CD8-positive, alpha-beta memory T cell (primary cell): ENCODE results near the gene TYMS. TPM values are rescaled to one million over a fixed set of nuclear protein-coding genes. Genes with fewer than 3 reads are reported as not detected.

Source experiments
- CTCF ChIA-PET: fragments of 350-600 bp; sonication (Branson Sonifier 250); formaldehyde crosslinking; loops from one replicate; lab custom pipeline; 2021; ENCODE audit warnings: antibody characterized with exemption; lab: Charles Lee
- POLR2A ChIA-PET: fragments of 350-600 bp; sonication (Branson Sonifier 250); formaldehyde crosslinking; loops from one replicate; lab custom pipeline; 2021; ENCODE audit warnings: antibody characterized with exemption; lab: Charles Lee
- DNase-seq, 5 donors: peaks; one replicate each; pipeline versions ENCODE4 v3.0.0 to v3.0.0-alpha.2; 2020 to 2022; ENCODE audit warnings: mixed read lengths in 1 of 5
- H3K27ac ChIP-seq: one replicate; pipeline ENCODE4 v1.7.0; 2013; ENCODE audit warnings: low read depth, mild to moderate bottlenecking, low read length, moderate library complexity
- H3K27me3 ChIP-seq: 2 replicates; pipeline ENCODE4 v1.7.0; 2013; ENCODE audit warnings: low read length, mild to moderate bottlenecking; ENCODE audit not compliant: insufficient read depth, poor library complexity, severe bottlenecking
- H3K36me3 ChIP-seq: 2 replicates; pipeline ENCODE4 v1.7.0; 2013; ENCODE audit warnings: mild to moderate bottlenecking, low read length, moderate library complexity; ENCODE audit not compliant: insufficient read depth
- H3K4me1 ChIP-seq: 2 replicates; pipeline ENCODE4 v1.7.0; 2013; ENCODE audit warnings: mild to moderate bottlenecking, low read length, moderate library complexity; ENCODE audit not compliant: insufficient read depth
- H3K4me3 ChIP-seq: 2 replicates; pipeline ENCODE4 v1.7.0; 2013; ENCODE audit warnings: mild to moderate bottlenecking, low read length
- H3K9me3 ChIP-seq: 2 replicates; pipeline ENCODE4 v1.7.0; 2013; ENCODE audit warnings: mild to moderate bottlenecking, low read length
- H3K27ac Mint-ChIP-seq, 8 donors: one replicate each; pipeline ENCODE4 v1.8.0; 2020 to 2021; ENCODE audit warnings: mixed read lengths in 8 of 8, mild to moderate bottlenecking in 6 of 8, inconsistent platforms in 3 of 8, moderate library complexity in 3 of 8
- H3K27me3 Mint-ChIP-seq, 2 donors: one replicate each; pipeline ENCODE4 v1.8.0; 2020 to 2021; ENCODE audit warnings: mixed read lengths in 2 of 2, mild to moderate bottlenecking in 1 of 2, moderate library complexity in 1 of 2
- H3K36me3 Mint-ChIP-seq, 3 donors: one replicate each; pipeline ENCODE4 v1.8.0; 2020 to 2021; ENCODE audit warnings: mixed read lengths in 3 of 3, inconsistent platforms in 1 of 3, mild to moderate bottlenecking in 1 of 3
- H3K4me1 Mint-ChIP-seq, 3 donors: one replicate each; pipeline ENCODE4 v1.8.0; 2020 to 2021; ENCODE audit warnings: mixed read lengths in 3 of 3, inconsistent platforms in 1 of 3, mild to moderate bottlenecking in 1 of 3
- H3K4me3 Mint-ChIP-seq, 7 donors: one replicate each; pipeline ENCODE4 v1.8.0; 2020 to 2021; ENCODE audit warnings: mixed read lengths in 7 of 7, mild to moderate bottlenecking in 6 of 7, moderate library complexity in 4 of 7, inconsistent platforms in 2 of 7
- H3K9me3 Mint-ChIP-seq, 5 donors: one replicate each; pipeline ENCODE4 v1.8.0; 2020 to 2022; ENCODE audit warnings: mixed read lengths in 5 of 5, mild to moderate bottlenecking in 3 of 5, moderate library complexity in 2 of 5, inconsistent platforms in 1 of 5
- polyA plus RNA-seq: library from polyadenylated mRNA; unstranded; fragments of 300-500 nt; fragmentation: Illumina TruSeq; gene quantifications from one replicate; pipeline ENCODE4 v1.2.3, GENCODE V29; 2021
- total RNA-seq, 2 experiments: library from RNA; stranded (reverse); gene quantifications; one replicate each; pipeline ENCODE4 v1.2.3, GENCODE V29; 2021

The TYMS gene
- total and polyA plus RNA-seq, 3 experiments from 2014 or later, result 2.6 to 307 (median 297) TPM

DNA sequence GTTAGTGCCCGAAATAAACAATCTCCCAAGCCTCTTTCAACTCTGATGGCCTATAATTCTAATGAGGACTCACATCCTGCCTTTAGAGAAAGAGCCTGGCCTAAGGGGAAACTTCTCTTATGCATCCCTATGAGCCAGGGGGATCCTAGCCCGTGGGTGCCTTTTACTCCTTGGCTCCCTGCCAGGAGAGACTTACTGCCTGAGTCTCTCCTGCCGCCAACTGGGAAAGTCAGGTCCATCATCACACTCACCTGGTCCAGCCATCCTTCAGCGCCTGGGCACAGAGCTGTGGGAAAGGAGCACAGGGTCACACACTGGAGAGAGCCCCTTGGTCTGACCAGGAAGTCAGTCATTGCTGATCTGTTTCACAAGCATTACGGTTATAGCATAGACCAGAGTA is 30.9 kb downstream of the TYMS start:
- no peak overlapping the region for H3K27ac ChIP-seq
- no peaks in the 10 kb centered on the region for H3K27me3 ChIP-seq
- Mint-ChIP-seq H3K36me3 (peaks cover 0 to 54% (median 11%) of the 10 kb centered on the region in 3 donors), H3K4me3 (no peak overlapping the region), H3K9me3 (no peaks in the 10 kb centered on the region), H3K4me1 (no peaks in the 10 kb centered on the region), H3K27me3 (no peaks in the 10 kb centered on the region), H3K27ac (peak overlapping the region in 2 of 8 donors; percentile 66 to 90)
- H3K4me1 ChIP-seq, result no peaks in the 10 kb centered on the region
- ChIA-PET CTCF (no interaction called here), POLR2A (no interaction called here)
- peaks cover 3% of the 10 kb centered on the region for H3K36me3 ChIP-seq
- no peak for DNase-seq
- H3K9me3 ChIP-seq, result no peaks in the 10 kb centered on the region
- no peak overlapping the region for H3K4me3 ChIP-seq

DNA sequence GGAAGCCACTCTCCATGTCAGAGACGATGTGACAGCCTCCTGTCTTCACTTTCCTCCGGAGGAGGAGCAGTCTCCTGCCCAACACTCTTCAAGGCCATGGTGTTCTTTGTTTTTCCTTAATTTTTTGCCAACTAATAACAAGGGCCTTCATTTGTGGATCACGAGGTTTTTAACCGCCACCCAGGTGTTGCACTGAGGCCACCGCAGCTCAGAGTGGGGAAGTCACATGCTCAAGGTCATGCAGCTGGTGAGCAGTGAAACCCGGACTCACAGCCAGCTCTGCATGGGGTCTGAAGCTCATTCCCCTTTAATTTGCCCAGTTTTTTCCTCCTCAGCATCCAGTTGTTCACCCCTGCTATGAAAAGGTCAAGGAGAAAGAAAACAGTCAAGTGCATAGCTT is 35.4 kb downstream of the TYMS start:
- Mint-ChIP-seq H3K4me1 (peaks cover 0 to 2% (median 0%) of the 10 kb centered on the region in 3 donors), H3K4me3 (no peak overlapping the region), H3K36me3 (peaks cover 0 to 56% (median 5%) of the 10 kb centered on the region in 3 donors), H3K9me3 (no peaks in the 10 kb centered on the region), H3K27ac (peak overlapping the region in 3 of 8 donors; percentile 21 to 47 (median 22)), H3K27me3 (no peaks in the 10 kb centered on the region)
- Histone ChIP-seq H3K9me3 (no peaks in the 10 kb centered on the region), H3K27me3 (no peaks in the 10 kb centered on the region), H3K36me3 (peaks cover 3% of the 10 kb centered on the region), H3K4me1 (no peaks in the 10 kb centered on the region), H3K27ac (no peak overlapping the region), H3K4me3 (no peak overlapping the region)
- no peak for DNase-seq
- ChIA-PET POLR2A (no interaction called here), CTCF (no interaction called here)

DNA sequence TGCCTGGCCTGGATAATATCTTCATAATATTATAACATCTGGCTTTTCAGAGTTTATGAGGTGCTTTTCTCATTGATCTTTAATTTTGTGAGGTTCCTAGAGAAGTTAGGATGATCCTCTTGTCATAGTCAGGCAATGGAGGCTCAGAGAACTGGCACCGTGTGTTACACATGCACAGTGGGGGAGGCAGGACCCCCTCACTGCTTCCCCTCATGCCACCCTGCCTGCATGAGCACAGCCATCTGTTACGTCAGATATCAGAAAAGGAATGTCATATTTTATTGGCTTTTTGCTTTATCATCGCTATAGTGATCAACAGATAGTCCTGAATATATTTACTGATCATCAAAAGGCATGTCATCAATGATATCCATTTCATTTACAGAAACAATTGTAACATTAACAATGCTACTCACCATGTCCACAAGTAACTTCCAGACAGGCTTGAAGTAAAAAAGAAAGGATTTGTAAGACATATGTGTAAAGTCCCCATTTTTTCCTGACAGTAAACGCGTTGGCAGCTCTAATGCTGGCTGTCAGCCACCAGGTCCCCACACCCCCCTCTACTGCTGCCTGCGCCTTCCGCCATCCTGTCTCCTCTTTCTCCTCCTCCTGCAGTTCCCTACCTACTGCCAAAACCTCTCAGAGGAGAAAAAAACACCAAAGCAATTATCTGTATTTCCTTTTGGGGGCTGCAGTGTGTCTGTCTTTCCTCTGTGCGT is 36.2 kb downstream of the TYMS start:
- Mint-ChIP-seq H3K27ac (peak overlapping the region in 3 of 8 donors; percentile 35 to 79 (median 47)), H3K36me3 (peaks cover 0 to 60% (median 5%) of the 10 kb centered on the region in 3 donors), H3K4me1 (peaks cover 0 to 2% (median 0%) of the 10 kb centered on the region in 3 donors), H3K27me3 (no peaks in the 10 kb centered on the region), H3K9me3 (no peaks in the 10 kb centered on the region), H3K4me3 (no peak overlapping the region)
- Histone ChIP-seq H3K36me3 (peaks cover 3% of the 10 kb centered on the region), H3K27ac (no peak overlapping the region), H3K9me3 (no peaks in the 10 kb centered on the region), H3K4me1 (no peaks in the 10 kb centered on the region), H3K27me3 (no peaks in the 10 kb centered on the region), H3K4me3 (no peak overlapping the region)
- DNase-seq, result no peak
- ChIA-PET CTCF (no interaction called here), POLR2A (interaction anchor here (0.8 kb wide), 1 partner anchor 9 kb away, joined by 3 read pairs; no protein-coding TSS in a partner anchor)

DNA sequence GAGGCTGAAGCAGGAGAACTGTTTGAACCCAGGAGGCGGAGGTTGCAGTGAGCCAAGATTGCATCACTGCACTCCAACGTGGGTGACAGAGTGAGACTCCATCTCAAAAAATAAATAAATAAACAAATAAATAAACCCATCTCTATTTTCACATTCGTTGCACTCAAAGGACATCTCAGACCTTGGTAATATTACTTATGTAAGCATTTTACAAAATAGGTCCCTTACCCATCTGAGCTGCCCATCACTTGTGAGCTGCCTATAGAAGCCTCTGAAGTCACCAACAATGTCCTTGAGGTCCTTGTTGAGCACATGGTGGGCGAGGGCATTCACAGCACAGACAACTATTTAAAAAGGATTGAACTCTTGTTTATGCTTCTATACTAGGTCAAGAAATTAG is 39.6 kb downstream of the TYMS start:
- peaks cover 0 to 58% (median 7%) of the 10 kb centered on the region in 3 donors for H3K36me3 Mint-ChIP-seq
- H3K9me3 Mint-ChIP-seq, result no peaks in the 10 kb centered on the region
- no peak for DNase-seq
- no peaks in the 10 kb centered on the region for H3K27me3 Mint-ChIP-seq
- Histone ChIP-seq H3K9me3 (no peaks in the 10 kb centered on the region), H3K4me3 (no peak overlapping the region), H3K4me1 (no peaks in the 10 kb centered on the region), H3K27ac (no peak overlapping the region), H3K27me3 (no peaks in the 10 kb centered on the region), H3K36me3 (peaks cover 3% of the 10 kb centered on the region)
- CTCF ChIA-PET, result no interaction called here
- peaks cover 0 to 2% (median 0%) of the 10 kb centered on the region in 3 donors for H3K4me1 Mint-ChIP-seq
- H3K4me3 Mint-ChIP-seq, result no peak overlapping the region
- POLR2A ChIA-PET, result no interaction called here
- H3K27ac Mint-ChIP-seq, result peak overlapping the region in 1 of 8 donors; percentile 79

DNA sequence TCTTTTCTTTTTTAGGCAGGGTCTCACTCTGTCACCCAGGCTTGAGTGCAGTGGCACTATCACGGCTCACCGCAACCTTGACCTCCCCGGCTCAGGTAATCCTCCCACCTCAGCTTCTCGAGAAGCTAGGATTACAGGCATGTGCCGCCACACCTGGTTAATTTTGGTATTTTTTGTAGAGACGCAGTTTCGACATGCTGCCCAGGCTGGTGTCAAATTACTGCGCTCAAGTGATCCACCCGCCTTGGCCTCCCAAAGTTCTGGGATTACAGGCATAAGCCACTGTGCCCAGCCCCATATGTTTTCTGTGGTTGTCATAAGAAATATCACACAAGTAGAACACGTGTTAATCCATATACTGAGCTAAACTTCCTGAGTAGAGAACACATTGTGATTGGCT is 40.3 kb downstream of the TYMS start:
- H3K4me3 ChIP-seq, result no peak overlapping the region
- no peak overlapping the region for H3K27ac ChIP-seq
- H3K27me3 ChIP-seq, result no peaks in the 10 kb centered on the region
- POLR2A ChIA-PET, result no interaction called here
- H3K4me1 ChIP-seq, result no peaks in the 10 kb centered on the region
- Mint-ChIP-seq H3K27ac (peak overlapping the region in 1 of 8 donors; percentile 21), H3K27me3 (no peaks in the 10 kb centered on the region), H3K4me3 (no peak overlapping the region), H3K36me3 (peaks cover 0 to 55% (median 8%) of the 10 kb centered on the region in 3 donors), H3K4me1 (peaks cover 1 to 4% (median 2%) of the 10 kb centered on the region in 3 donors), H3K9me3 (no peaks in the 10 kb centered on the region)
- CTCF ChIA-PET, result interaction anchor here (1.6 kb wide), 1 partner anchor 133 kb away, joined by 4 read pairs; no protein-coding TSS in a partner anchor
- peaks cover 1% of the 10 kb centered on the region for H3K36me3 ChIP-seq
- no peak for DNase-seq
- H3K9me3 ChIP-seq, result no peaks in the 10 kb centered on the region

DNA sequence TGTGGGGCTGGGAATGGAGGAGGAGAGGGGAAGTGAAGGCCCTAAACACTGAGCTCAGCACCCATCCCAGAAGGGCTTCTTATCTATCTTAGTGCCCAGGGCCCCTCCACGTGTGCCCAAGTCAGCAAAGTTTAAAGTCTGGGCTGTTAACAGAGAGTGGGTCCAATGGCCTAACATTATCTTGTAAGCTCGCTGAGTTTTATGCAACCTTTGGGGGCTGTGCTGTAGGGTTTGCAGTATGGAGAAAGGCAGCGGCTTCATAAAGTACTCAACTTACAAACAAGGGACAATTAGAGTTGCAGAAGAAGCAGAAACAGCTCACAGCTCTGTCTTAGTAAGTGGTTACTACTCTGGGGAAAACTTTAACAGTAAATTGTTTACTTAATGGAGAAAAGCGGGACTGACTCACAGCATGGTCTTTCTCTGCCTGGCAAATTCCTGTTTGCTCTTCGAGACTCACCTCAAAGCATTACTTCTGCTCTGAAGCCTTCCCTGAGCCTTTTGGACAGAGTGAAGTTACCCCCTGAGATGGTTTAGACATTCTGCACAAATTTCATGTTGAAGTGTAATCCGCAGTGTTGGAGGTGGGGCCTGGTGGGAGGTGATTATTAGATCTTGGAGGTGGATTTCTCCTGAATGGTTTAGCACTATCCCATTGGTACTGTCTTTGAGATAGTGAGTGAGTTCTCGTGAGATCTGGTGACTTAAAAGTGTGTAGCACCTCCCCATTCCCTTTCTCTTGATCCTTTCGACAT is 45.9 kb downstream of the TYMS start:
- H3K36me3 ChIP-seq, result no peaks in the 10 kb centered on the region
- no peak overlapping the region for H3K4me3 ChIP-seq
- no peaks in the 10 kb centered on the region for H3K27me3 ChIP-seq
- no peak for DNase-seq
- Mint-ChIP-seq H3K4me3 (no peak overlapping the region), H3K27ac (peak overlapping the region in 7 of 8 donors; percentile 3 to 64 (median 47)), H3K36me3 (peaks cover 0 to 58% (median 18%) of the 10 kb centered on the region in 3 donors), H3K4me1 (peaks cover 10 to 34% (median 28%) of the 10 kb centered on the region in 3 donors), H3K27me3 (peaks cover 0 to 1% of the 10 kb centered on the region in 2 donors), H3K9me3 (no peaks in the 10 kb centered on the region)
- no peak overlapping the region for H3K27ac ChIP-seq
- H3K4me1 ChIP-seq, result no peaks in the 10 kb centered on the region
- CTCF ChIA-PET, result no interaction called here
- POLR2A ChIA-PET, result no interaction called here
- H3K9me3 ChIP-seq, result no peaks in the 10 kb centered on the region

DNA sequence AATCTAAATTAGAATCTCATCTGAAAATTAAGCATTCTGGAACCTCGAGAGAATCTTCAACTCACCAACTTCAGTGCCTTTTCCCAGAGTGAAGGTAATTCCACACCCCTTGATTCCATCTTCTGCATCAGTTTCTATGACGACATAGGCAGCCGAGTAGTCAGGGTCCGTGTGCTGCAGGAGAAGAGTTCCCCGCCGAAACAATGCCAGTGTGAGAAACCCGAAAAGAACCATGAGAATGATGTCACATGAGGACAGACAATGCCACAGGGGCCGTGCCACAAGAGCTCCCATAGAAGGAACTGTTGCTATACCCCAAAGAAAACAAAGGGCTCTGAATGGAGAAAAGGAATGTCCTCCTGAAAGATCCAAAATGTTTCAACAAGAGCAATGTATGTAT is 49.0 kb downstream of the TYMS start:
- CTCF ChIA-PET, result no interaction called here
- POLR2A ChIA-PET, result no interaction called here

DNA sequence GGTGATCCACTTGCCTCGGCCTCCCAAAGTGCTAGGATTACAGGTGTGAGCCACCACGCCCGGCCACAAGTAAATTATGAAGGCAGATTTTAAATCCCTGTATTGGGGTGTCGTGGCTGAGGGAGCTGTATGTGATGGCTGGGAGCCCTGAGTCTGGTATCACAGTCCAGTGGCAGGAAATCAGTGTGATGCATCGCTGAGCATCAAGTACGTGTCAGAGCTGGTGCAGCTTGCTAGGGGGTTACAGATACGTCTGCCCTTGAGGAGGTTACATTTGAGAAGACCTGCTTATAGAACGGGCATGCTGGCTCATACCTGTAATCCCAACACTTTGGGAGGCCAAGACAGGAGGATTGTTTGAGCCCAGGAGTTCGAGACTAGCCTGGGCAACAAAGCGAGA is 50.6 kb downstream of the TYMS start:
- Mint-ChIP-seq H3K9me3 (peaks cover 0 to 2% (median 0%) of the 10 kb centered on the region in 5 donors), H3K4me1 (peaks cover 32 to 62% (median 58%) of the 10 kb centered on the region in 3 donors), H3K27me3 (peaks cover 0 to 7% of the 10 kb centered on the region in 2 donors), H3K27ac (peak overlapping the region in 1 of 8 donors; percentile 13), H3K4me3 (no peak overlapping the region), H3K36me3 (peaks cover 0 to 58% (median 20%) of the 10 kb centered on the region in 3 donors)
- peaks cover 14% of the 10 kb centered on the region for H3K4me1 ChIP-seq
- no peaks in the 10 kb centered on the region for H3K27me3 ChIP-seq
- CTCF ChIA-PET, result interaction anchor here (0.7 to 1.0 kb wide), 2 partner anchors 9 to 431 kb away, joined by 3 read pairs; no protein-coding TSS in a partner anchor
- no peaks in the 10 kb centered on the region for H3K36me3 ChIP-seq
- no peak for DNase-seq
- POLR2A ChIA-PET, result no interaction called here
- no peaks in the 10 kb centered on the region for H3K9me3 ChIP-seq
- no peak overlapping the region for H3K4me3 ChIP-seq
- no peak overlapping the region for H3K27ac ChIP-seq

More for the DNA sequence above, 49.0 kb downstream of the TYMS start:
- no peaks in the 10 kb centered on the region for H3K36me3 ChIP-seq
- no peak for DNase-seq
- Mint-ChIP-seq H3K36me3 (peaks cover 0 to 56% (median 23%) of the 10 kb centered on the region in 3 donors), H3K4me3 (no peak overlapping the region), H3K4me1 (peaks cover 33 to 61% (median 55%) of the 10 kb centered on the region in 3 donors), H3K27me3 (peaks cover 0 to 4% of the 10 kb centered on the region in 2 donors), H3K27ac (peak overlapping the region in 5 of 8 donors; percentile 38 to 66 (median 60)), H3K9me3 (no peaks in the 10 kb centered on the region)
- H3K4me3 ChIP-seq, result no peak overlapping the region
- no peaks in the 10 kb centered on the region for H3K9me3 ChIP-seq
- H3K27me3 ChIP-seq, result no peaks in the 10 kb centered on the region
- peaks cover 14% of the 10 kb centered on the region for H3K4me1 ChIP-seq
- H3K27ac ChIP-seq, result no peak overlapping the region
